HEK293 (cell line): ENCODE results near the gene PLXND1.

Source experiments
- GLI4 ChIP-seq: fragments of 450-650 bp; formaldehyde crosslinking; IDR thresholded peaks from 2 replicates; pipeline ENCODE4 v1.5.1; 2016; ENCODE audit warnings: missing biosample characterization, missing genetic modification characterization
- KLF9 ChIP-seq: fragments of 450-650 bp; formaldehyde crosslinking; IDR thresholded peaks from 2 replicates; pipeline ENCODE4 v1.5.1; 2016; ENCODE audit warnings: missing biosample characterization, missing genetic modification characterization, low read depth
- OVOL3 ChIP-seq: fragments of 450-650 bp; formaldehyde crosslinking; IDR thresholded peaks from 2 replicates; pipeline ENCODE4 v1.5.1; 2016; ENCODE audit warnings: missing biosample characterization, missing genetic modification characterization
- ZNF140 ChIP-seq: fragments of 450-650 bp; formaldehyde crosslinking; IDR thresholded peaks from 2 replicates; pipeline ENCODE4 v1.5.1; 2016; ENCODE audit warnings: missing biosample characterization, missing genetic modification characterization
- TF ChIP-seq, protein P1 (sequence below): fragments of 450-650 bp; formaldehyde crosslinking; IDR thresholded peaks from 2 replicates; pipeline ENCODE4 v1.5.1; 2016; ENCODE audit warnings: missing biosample characterization, missing genetic modification characterization
- TF ChIP-seq, protein P2 (sequence below): fragments of 450-650 bp; formaldehyde crosslinking; IDR thresholded peaks from 2 replicates; pipeline ENCODE4 v1.5.1; 2016; ENCODE audit warnings: missing biosample characterization, missing genetic modification characterization
- TF ChIP-seq, protein P3 (sequence below): fragments of 450-650 bp; formaldehyde crosslinking; IDR thresholded peaks from 2 replicates; pipeline ENCODE4 v1.5.1; 2016; ENCODE audit warnings: missing biosample characterization, missing genetic modification characterization

DNA sequence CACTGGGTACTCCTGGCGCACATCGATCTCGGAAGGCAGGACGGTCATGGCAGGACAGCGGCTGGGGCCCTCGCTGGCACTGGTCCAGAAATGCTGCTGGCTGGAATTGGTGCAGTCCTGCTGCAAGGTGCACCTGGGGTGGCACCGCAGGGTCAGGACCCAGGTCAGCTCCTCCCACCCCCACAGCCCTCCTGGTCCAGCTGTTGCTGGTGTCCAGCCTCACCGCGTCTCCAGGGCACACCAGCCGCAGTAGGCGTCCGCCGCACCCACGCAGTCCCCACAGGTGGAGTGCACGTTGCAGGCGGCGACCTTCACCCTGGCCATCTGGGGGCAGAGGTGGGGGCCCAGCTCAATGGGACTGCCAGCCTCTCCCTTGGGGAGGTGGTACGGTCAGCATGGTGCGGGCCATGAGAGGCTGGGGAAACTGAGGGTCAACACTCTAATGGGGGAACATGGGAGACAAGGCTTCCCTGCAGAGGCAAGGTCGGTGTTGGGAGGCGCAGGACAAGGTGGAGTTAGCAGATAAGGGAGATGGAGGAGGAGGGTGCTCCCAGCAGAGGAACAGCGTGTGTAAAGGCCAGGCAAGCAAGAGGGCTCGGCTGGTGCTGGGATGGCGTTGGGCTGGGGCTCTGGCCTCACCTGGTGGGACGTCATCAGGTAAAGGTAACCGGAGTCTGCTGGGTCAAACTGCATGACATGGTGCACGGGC is 20.4 kb downstream of the PLXND1 start:
- TF ChIP-seq, protein P1, sequence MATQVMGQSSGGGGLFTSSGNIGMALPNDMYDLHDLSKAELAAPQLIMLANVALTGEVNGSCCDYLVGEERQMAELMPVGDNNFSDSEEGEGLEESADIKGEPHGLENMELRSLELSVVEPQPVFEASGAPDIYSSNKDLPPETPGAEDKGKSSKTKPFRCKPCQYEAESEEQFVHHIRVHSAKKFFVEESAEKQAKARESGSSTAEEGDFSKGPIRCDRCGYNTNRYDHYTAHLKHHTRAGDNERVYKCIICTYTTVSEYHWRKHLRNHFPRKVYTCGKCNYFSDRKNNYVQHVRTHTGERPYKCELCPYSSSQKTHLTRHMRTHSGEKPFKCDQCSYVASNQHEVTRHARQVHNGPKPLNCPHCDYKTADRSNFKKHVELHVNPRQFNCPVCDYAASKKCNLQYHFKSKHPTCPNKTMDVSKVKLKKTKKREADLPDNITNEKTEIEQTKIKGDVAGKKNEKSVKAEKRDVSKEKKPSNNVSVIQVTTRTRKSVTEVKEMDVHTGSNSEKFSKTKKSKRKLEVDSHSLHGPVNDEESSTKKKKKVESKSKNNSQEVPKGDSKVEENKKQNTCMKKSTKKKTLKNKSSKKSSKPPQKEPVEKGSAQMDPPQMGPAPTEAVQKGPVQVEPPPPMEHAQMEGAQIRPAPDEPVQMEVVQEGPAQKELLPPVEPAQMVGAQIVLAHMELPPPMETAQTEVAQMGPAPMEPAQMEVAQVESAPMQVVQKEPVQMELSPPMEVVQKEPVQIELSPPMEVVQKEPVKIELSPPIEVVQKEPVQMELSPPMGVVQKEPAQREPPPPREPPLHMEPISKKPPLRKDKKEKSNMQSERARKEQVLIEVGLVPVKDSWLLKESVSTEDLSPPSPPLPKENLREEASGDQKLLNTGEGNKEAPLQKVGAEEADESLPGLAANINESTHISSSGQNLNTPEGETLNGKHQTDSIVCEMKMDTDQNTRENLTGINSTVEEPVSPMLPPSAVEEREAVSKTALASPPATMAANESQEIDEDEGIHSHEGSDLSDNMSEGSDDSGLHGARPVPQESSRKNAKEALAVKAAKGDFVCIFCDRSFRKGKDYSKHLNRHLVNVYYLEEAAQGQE (tag by site-specific recombination), result peak; percentile 74
- TF ChIP-seq, protein P2, sequence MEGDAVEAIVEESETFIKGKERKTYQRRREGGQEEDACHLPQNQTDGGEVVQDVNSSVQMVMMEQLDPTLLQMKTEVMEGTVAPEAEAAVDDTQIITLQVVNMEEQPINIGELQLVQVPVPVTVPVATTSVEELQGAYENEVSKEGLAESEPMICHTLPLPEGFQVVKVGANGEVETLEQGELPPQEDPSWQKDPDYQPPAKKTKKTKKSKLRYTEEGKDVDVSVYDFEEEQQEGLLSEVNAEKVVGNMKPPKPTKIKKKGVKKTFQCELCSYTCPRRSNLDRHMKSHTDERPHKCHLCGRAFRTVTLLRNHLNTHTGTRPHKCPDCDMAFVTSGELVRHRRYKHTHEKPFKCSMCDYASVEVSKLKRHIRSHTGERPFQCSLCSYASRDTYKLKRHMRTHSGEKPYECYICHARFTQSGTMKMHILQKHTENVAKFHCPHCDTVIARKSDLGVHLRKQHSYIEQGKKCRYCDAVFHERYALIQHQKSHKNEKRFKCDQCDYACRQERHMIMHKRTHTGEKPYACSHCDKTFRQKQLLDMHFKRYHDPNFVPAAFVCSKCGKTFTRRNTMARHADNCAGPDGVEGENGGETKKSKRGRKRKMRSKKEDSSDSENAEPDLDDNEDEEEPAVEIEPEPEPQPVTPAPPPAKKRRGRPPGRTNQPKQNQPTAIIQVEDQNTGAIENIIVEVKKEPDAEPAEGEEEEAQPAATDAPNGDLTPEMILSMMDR, result no peak
- no peak for TF ChIP-seq ZNF140
- TF ChIP-seq, protein P3, sequence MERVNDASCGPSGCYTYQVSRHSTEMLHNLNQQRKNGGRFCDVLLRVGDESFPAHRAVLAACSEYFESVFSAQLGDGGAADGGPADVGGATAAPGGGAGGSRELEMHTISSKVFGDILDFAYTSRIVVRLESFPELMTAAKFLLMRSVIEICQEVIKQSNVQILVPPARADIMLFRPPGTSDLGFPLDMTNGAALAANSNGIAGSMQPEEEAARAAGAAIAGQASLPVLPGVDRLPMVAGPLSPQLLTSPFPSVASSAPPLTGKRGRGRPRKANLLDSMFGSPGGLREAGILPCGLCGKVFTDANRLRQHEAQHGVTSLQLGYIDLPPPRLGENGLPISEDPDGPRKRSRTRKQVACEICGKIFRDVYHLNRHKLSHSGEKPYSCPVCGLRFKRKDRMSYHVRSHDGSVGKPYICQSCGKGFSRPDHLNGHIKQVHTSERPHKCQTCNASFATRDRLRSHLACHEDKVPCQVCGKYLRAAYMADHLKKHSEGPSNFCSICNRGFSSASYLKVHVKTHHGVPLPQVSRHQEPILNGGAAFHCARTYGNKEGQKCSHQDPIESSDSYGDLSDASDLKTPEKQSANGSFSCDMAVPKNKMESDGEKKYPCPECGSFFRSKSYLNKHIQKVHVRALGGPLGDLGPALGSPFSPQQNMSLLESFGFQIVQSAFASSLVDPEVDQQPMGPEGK (tag by site-specific recombination), result no peak
- no peak for TF ChIP-seq OVOL3
- TF ChIP-seq KLF9 (tag by site-specific recombination), result no peak
- TF ChIP-seq GLI4 (tag by site-specific recombination), result no peak
